Prostate gland (tissue), 2 donors: Measurements from ENCODE around the gene CEP104.

Experiments
- CTCF ChIP-seq, 4 experiments: fragments of 200-600 bp in 2 of 4; fragments of 450-650 bp in 2 of 4; sonication (generic) in 2 of 4; IDR thresholded peaks; 1 replicate in 3 of 4; 2 replicates in 1 of 4; pipeline ENCODE4 v1.5.1; 2016 to 2019; ENCODE audit warnings: antibody characterized with exemption in 4 of 4, mild to moderate bottlenecking in 2 of 4, moderate library complexity in 2 of 4
- POLR2A ChIP-seq: fragments of 450-650 bp; IDR thresholded peaks from one replicate; pipeline ENCODE4 v1.6.1; 2016; ENCODE audit warnings: antibody characterized with exemption, mild to moderate bottlenecking

DNA sequence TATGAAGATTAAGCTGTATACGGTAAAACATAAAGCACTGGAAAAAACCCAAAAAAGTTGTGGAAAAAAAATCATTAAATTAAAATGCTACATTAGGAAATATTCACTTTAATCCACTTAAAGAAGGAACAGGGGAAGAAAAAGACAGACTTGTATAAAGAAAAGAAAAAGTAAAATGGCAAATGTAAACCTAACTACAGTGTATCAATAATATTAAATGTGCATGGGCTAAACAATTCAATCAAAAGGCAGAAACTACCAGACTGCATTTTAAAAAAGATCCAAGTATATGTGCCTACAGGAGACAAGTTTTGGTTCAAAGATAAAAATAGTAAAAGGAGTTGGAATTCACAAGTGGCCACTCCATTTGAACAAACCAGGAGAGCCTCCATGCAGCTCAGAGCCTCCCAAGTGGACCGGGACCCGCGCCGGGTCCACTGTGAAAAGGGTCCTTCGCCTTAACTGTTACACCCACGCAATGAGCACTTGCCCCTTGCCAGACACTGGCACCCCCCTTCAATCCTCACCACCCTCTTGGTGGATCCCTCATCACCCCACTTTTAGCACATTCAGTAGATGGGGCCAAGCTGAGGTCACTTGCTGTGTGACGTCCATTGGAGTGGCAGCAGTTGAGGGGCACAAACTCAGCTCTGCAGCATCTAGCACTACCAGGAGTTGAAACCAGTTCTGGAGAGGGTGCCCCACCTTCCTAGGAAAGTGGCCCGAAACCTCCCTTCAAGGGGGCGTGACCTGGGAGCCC is 42.2 kb upstream of the CEP104 start:
- TF ChIP-seq POLR2A, result no peak
- TF ChIP-seq CTCF (IDR thresholded peaks at IDR 0.05), result no peak
